Measurements from ENCODE around the gene MPC2.

Gene MPC2

GRCh38 chr1:167977245-167977644, 40.4 kb upstream of the MPC2 start:
- Histone ChIP-seq H3K36me3 (ENCODE audit: insufficient read depth) (no peaks in the 10 kb centered on the region; the same call in 1 of the 2 replicates), H3K79me2 (ENCODE audit: insufficient read depth, low read depth) (no peaks in the 10 kb centered on the region), H3K27me3 (ENCODE audit: insufficient read depth, low read depth) (no peaks in the 10 kb centered on the region), H4K20me1 (ENCODE audit: insufficient read depth) (no peaks in the 10 kb centered on the region), H2AFZ (ENCODE audit: low read depth) (no peak overlapping the region), H3K9ac (no peak overlapping the region), H3K27ac (no peak overlapping the region), H3K4me1 (ENCODE audit: low read depth, poor library complexity, severe bottlenecking) (no peaks in the 10 kb centered on the region), H3K4me3 (IDR thresholded peaks at IDR 0.05; ENCODE audit: insufficient read depth, low read depth, low read length) (no peak overlapping the region), H3K4me2 (no peak overlapping the region)
- no peak for TF ChIP-seq CTCF (conservative IDR thresholded peaks at IDR 0.05; ENCODE audit: low read depth, low read length)

GRCh38 chr1:167974698-167975097, 37.8 kb upstream of the MPC2 start:
- no peak overlapping the region for H3K9ac ChIP-seq
- no peaks in the 10 kb centered on the region for H3K4me1 ChIP-seq (ENCODE audit: low read depth, poor library complexity, severe bottlenecking)
- no peaks in the 10 kb centered on the region; the same call in 1 of the 2 replicates for H3K36me3 ChIP-seq (ENCODE audit: insufficient read depth)
- H3K4me2 ChIP-seq = no peak overlapping the region
- no peaks in the 10 kb centered on the region for H3K79me2 ChIP-seq (ENCODE audit: insufficient read depth, low read depth)
- no peaks in the 10 kb centered on the region for H3K27me3 ChIP-seq (ENCODE audit: insufficient read depth, low read depth)
- no peak overlapping the region for H3K27ac ChIP-seq
- no peak for TF ChIP-seq CTCF (conservative IDR thresholded peaks at IDR 0.05; ENCODE audit: low read depth, low read length)
- H4K20me1 ChIP-seq (ENCODE audit: insufficient read depth) = no peaks in the 10 kb centered on the region
- H2AFZ ChIP-seq (ENCODE audit: low read depth) = no peak overlapping the region
- no peak overlapping the region for H3K4me3 ChIP-seq (IDR thresholded peaks at IDR 0.05; ENCODE audit: insufficient read depth, low read depth, low read length)

GRCh38 chr1:167973832-167974231, 37.0 kb upstream of the MPC2 start:
- no peak overlapping the region for H3K9ac ChIP-seq
- H3K27me3 ChIP-seq (ENCODE audit: insufficient read depth, low read depth) = no peaks in the 10 kb centered on the region
- H3K27ac ChIP-seq = no peak overlapping the region
- H3K4me1 ChIP-seq (ENCODE audit: low read depth, poor library complexity, severe bottlenecking) = no peaks in the 10 kb centered on the region
- no peaks in the 10 kb centered on the region for H3K36me3 ChIP-seq (ENCODE audit: insufficient read depth)
- no peak overlapping the region for H3K4me2 ChIP-seq
- H3K79me2 ChIP-seq (ENCODE audit: insufficient read depth, low read depth) = no peaks in the 10 kb centered on the region
- no peak overlapping the region for H3K4me3 ChIP-seq (IDR thresholded peaks at IDR 0.05; ENCODE audit: insufficient read depth, low read depth, low read length)
- H4K20me1 ChIP-seq (ENCODE audit: insufficient read depth) = no peaks in the 10 kb centered on the region
- no peak overlapping the region for H2AFZ ChIP-seq (ENCODE audit: low read depth)
- TF ChIP-seq CTCF (conservative IDR thresholded peaks at IDR 0.05; ENCODE audit: low read depth, low read length) = no peak

- Histone ChIP-seq H3K4me1 (ENCODE audit: low read depth, poor library complexity, severe bottlenecking) (no peaks in the 10 kb centered on the region), H3K27me3 (ENCODE audit: insufficient read depth, low read depth) (no peaks in the 10 kb centered on the region), H3K27ac (no peak overlapping the region), H2AFZ (ENCODE audit: low read depth) (no peak overlapping the region), H3K36me3 (ENCODE audit: insufficient read depth) (no peaks in the 10 kb centered on the region), H4K20me1 (ENCODE audit: insufficient read depth) (no peaks in the 10 kb centered on the region), H3K79me2 (ENCODE audit: insufficient read depth, low read depth) (no peaks in the 10 kb centered on the region), H3K4me3 (IDR thresholded peaks at IDR 0.05; ENCODE audit: insufficient read depth, low read depth, low read length) (no peak overlapping the region), H3K4me2 (no peak overlapping the region), H3K9ac (no peak overlapping the region)
- TF ChIP-seq CTCF (conservative IDR thresholded peaks at IDR 0.05; ENCODE audit: low read depth, low read length) = no peak
Measured at GRCh38 chr1:167968569-167968968, 31.7 kb upstream of the MPC2 start.

All from KMS-11 (cell line).